ENCODE measurements around the gene ITGB2.
"Not testable (repeated sequence)": the region's sequence is repeated elsewhere in the genome, so short reads cannot be mapped to it uniquely, and the experiment has no call there.

ITGB2 gene

GRCh38 chr21:44880405-44881197, 40.1 kb downstream of the ITGB2 start:
- H3K27ac ChIP-seq (ENCODE audit: low read depth, low read length, poor library complexity, severe bottlenecking), result no peak overlapping the region
- no peak for TF ChIP-seq EZH2 (IDR thresholded peaks at IDR 0.05; ENCODE audit: borderline replicate concordance, low read length)
- TF ChIP-seq, protein P1, sequence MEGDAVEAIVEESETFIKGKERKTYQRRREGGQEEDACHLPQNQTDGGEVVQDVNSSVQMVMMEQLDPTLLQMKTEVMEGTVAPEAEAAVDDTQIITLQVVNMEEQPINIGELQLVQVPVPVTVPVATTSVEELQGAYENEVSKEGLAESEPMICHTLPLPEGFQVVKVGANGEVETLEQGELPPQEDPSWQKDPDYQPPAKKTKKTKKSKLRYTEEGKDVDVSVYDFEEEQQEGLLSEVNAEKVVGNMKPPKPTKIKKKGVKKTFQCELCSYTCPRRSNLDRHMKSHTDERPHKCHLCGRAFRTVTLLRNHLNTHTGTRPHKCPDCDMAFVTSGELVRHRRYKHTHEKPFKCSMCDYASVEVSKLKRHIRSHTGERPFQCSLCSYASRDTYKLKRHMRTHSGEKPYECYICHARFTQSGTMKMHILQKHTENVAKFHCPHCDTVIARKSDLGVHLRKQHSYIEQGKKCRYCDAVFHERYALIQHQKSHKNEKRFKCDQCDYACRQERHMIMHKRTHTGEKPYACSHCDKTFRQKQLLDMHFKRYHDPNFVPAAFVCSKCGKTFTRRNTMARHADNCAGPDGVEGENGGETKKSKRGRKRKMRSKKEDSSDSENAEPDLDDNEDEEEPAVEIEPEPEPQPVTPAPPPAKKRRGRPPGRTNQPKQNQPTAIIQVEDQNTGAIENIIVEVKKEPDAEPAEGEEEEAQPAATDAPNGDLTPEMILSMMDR (IDR thresholded peaks at IDR 0.05; ENCODE audit: low read length), result no peak
- H3K36me3 ChIP-seq (ENCODE audit: insufficient read depth, low read length), result no peaks in the 10 kb centered on the region
- H3K79me2 ChIP-seq (ENCODE audit: insufficient read depth, low read length), result no peaks in the 10 kb centered on the region
- H3K9me2 ChIP-seq (ENCODE audit: low read depth, low read length), result no peaks in the 10 kb centered on the region
- H3K4me3 ChIP-seq (ENCODE audit: low read depth, low read length, poor library complexity, severe bottlenecking), result no peak overlapping the region
- no peaks in the 10 kb centered on the region for H4K20me1 ChIP-seq (ENCODE audit: insufficient read depth, low read length)
- no peak overlapping the region for H3K9ac ChIP-seq (ENCODE audit: low read length)
- H3K4me1 ChIP-seq (ENCODE audit: insufficient read depth, low read length, severe bottlenecking), result peaks cover 14% of the 10 kb centered on the region
- H3K27me3 ChIP-seq (ENCODE audit: insufficient read depth, low read length), result no peaks in the 10 kb centered on the region
- no peak overlapping the region for H2AFZ ChIP-seq (ENCODE audit: low read length)
- H3K4me2 ChIP-seq (ENCODE audit: low read length), result no peak overlapping the region
- no peaks in the 10 kb centered on the region for H3K9me3 ChIP-seq (ENCODE audit: low read length)
- H3F3A ChIP-seq (ENCODE audit: insufficient read depth, low read length), result no peaks in the 10 kb centered on the region

- H3K4me3 ChIP-seq (ENCODE audit: low read depth, low read length, poor library complexity, severe bottlenecking); H2AFZ ChIP-seq (ENCODE audit: low read length); H3K9me2 ChIP-seq (ENCODE audit: low read depth, low read length); H4K20me1 ChIP-seq (ENCODE audit: insufficient read depth, low read length); H3F3A ChIP-seq (ENCODE audit: insufficient read depth, low read length); H3K27ac ChIP-seq (ENCODE audit: low read depth, low read length, poor library complexity, severe bottlenecking); H3K36me3 ChIP-seq (ENCODE audit: insufficient read depth, low read length); H3K9ac ChIP-seq (ENCODE audit: low read length); H3K79me2 ChIP-seq (ENCODE audit: insufficient read depth, low read length); H3K27me3 ChIP-seq (ENCODE audit: insufficient read depth, low read length); H3K4me2 ChIP-seq (ENCODE audit: low read length); H3K9me3 ChIP-seq (ENCODE audit: low read length): not testable (repeated sequence)
- peaks cover 27% of the 10 kb centered on the region for H3K4me1 ChIP-seq (ENCODE audit: insufficient read depth, low read length, severe bottlenecking)
Measured at GRCh38 chr21:44879238-44879637, 41.5 kb downstream of the ITGB2 start.

GRCh38 chr21:44878053-44878982, 42.4 kb downstream of the ITGB2 start:
- Histone ChIP-seq H3K4me2 (ENCODE audit: low read length) (no peak overlapping the region), H3K27ac (ENCODE audit: low read depth, low read length, poor library complexity, severe bottlenecking) (no peak overlapping the region), H3K79me2 (ENCODE audit: insufficient read depth, low read length) (no peaks in the 10 kb centered on the region), H4K20me1 (ENCODE audit: insufficient read depth, low read length) (no peaks in the 10 kb centered on the region), H3K9ac (ENCODE audit: low read length) (no peak overlapping the region), H2AFZ (ENCODE audit: low read length) (no peak overlapping the region), H3K9me3 (ENCODE audit: low read length) (no peaks in the 10 kb centered on the region), H3K27me3 (ENCODE audit: insufficient read depth, low read length) (no peaks in the 10 kb centered on the region), H3K4me3 (ENCODE audit: low read depth, low read length, poor library complexity, severe bottlenecking) (no peak overlapping the region), H3F3A (ENCODE audit: insufficient read depth, low read length) (0 out of 2 replicates have a peak, but pooled peaks cover 5% of the 10 kb centered on the region), H3K9me2 (ENCODE audit: low read depth, low read length) (no peaks in the 10 kb centered on the region), H3K36me3 (ENCODE audit: insufficient read depth, low read length) (no peaks in the 10 kb centered on the region), H3K4me1 (ENCODE audit: insufficient read depth, low read length, severe bottlenecking) (peaks cover 30% of the 10 kb centered on the region)
- TF ChIP-seq EZH2 (IDR thresholded peaks at IDR 0.05; ENCODE audit: borderline replicate concordance, low read length), result no peak
- TF ChIP-seq, protein P1 (IDR thresholded peaks at IDR 0.05; ENCODE audit: low read length), result no peak

Data from OCI-LY1 (cell line).